CD14-positive monocyte (primary cell): ENCODE results near the gene TTC31. TPM values are rescaled to one million over a fixed set of nuclear protein-coding genes. Genes with fewer than 3 reads are reported as not detected.

Experiments
- DNase-seq, 3 donors: peaks; one replicate each; pipeline ENCODE4 v3.0.0-alpha.2; 2011 to 2022
- H2AFZ ChIP-seq: 2 replicates; pipeline ENCODE4 v1.6.0; 2012; ENCODE audit warnings: mild to moderate bottlenecking, low read depth, low read length, inconsistent platforms; ENCODE audit not compliant: insufficient read depth, poor library complexity, severe bottlenecking
- H3K27ac ChIP-seq, 2 donors: 1 replicate in 1 of 2; 2 replicates in 1 of 2; pipeline ENCODE4 v1.5.1; 2012 to 2013; ENCODE audit warnings: low read length in 2 of 2, control low read depth in 1 of 2, inconsistent platforms in 1 of 2, low read depth in 1 of 2, mild to moderate bottlenecking in 1 of 2
- H3K27me3 ChIP-seq, 2 donors: one replicate each; pipeline versions ENCODE4 v1.6.0 to v1.6.1; 2011 to 2013; ENCODE audit warnings: low read length in 2 of 2; ENCODE audit not compliant: control insufficient read depth in 2 of 2, insufficient read depth in 2 of 2
- H3K36me3 ChIP-seq, 2 donors: replicated peaks in 1 of 2; 1 replicate in 1 of 2; 2 replicates in 1 of 2; pipeline versions ENCODE4 v1.5.1 to v1.6.1; 2012 to 2013; ENCODE audit warnings: low read length in 2 of 2, control low read depth in 1 of 2, inconsistent platforms in 1 of 2, mild to moderate bottlenecking in 1 of 2; ENCODE audit not compliant: insufficient read depth in 2 of 2, control insufficient read depth in 1 of 2
- H3K4me1 ChIP-seq, 2 donors: 1 replicate in 1 of 2; 2 replicates in 1 of 2; pipeline versions ENCODE4 v1.5.1 to v1.6.1; 2012 to 2013; ENCODE audit warnings: low read length in 2 of 2, control low read depth in 1 of 2, inconsistent platforms in 1 of 2, mild to moderate bottlenecking in 1 of 2, moderate library complexity in 1 of 2; ENCODE audit not compliant: insufficient read depth in 2 of 2, control insufficient read depth in 1 of 2
- H3K4me2 ChIP-seq: replicated peaks from 2 replicates; pipeline ENCODE3; 2012; ENCODE audit warnings: low read length, moderate library complexity, mild to moderate bottlenecking; ENCODE audit not compliant: poor library complexity, severe bottlenecking; ENCODE audit errors: extremely low read depth
- H3K4me3 ChIP-seq, 3 experiments: fragments of 200-600 bp in 1 of 3; sonication (generic) in 1 of 3; replicated peaks in 1 of 3; 1 replicate in 2 of 3; 2 replicates in 1 of 3; pipeline ENCODE4 v1.5.1; 2011 to 2013; ENCODE audit warnings: low read length in 3 of 3, mild to moderate bottlenecking in 3 of 3, control low read depth in 2 of 3, low read depth in 2 of 3, inconsistent platforms in 1 of 3, moderate library complexity in 1 of 3
- H3K79me2 ChIP-seq: 2 replicates; pipeline ENCODE4 v1.6.0; 2012; ENCODE audit warnings: mild to moderate bottlenecking, control low read depth, inconsistent platforms, low read length, moderate library complexity; ENCODE audit not compliant: insufficient read depth
- H3K9ac ChIP-seq: 2 replicates; pipeline ENCODE4 v1.6.0; 2017; ENCODE audit warnings: low read length, mild to moderate bottlenecking; ENCODE audit not compliant: insufficient read depth, poor library complexity, severe bottlenecking
- H3K9me3 ChIP-seq, 2 donors: replicated peaks in 1 of 2; 1 replicate in 1 of 2; 2 replicates in 1 of 2; pipeline versions ENCODE4 v1.5.1 to v1.6.1; 2012 to 2013; ENCODE audit warnings: low read length in 2 of 2, control low read depth in 1 of 2; ENCODE audit not compliant: control insufficient read depth in 1 of 2, insufficient read depth in 1 of 2
- H4K20me1 ChIP-seq: 2 replicates; pipeline ENCODE4 v1.6.0; 2012; ENCODE audit warnings: mild to moderate bottlenecking, low read length, control low read depth, moderate library complexity; ENCODE audit not compliant: insufficient read depth
- H3K27ac Mint-ChIP-seq, 7 donors: one replicate each; pipeline ENCODE4 v1.8.0; 2020; ENCODE audit warnings: mild to moderate bottlenecking in 7 of 7, mixed read lengths in 7 of 7, moderate library complexity in 6 of 7, inconsistent platforms in 2 of 7
- H3K27me3 Mint-ChIP-seq, 3 donors: one replicate each; pipeline ENCODE4 v1.8.0; 2021 to 2022; ENCODE audit warnings: low read depth in 3 of 3, mild to moderate bottlenecking in 3 of 3, mixed read lengths in 3 of 3, moderate library complexity in 3 of 3, inconsistent platforms in 1 of 3
- H3K36me3 Mint-ChIP-seq, 2 donors: one replicate each; pipeline ENCODE4 v1.8.0; 2020; ENCODE audit warnings: mixed read lengths in 2 of 2, inconsistent platforms in 1 of 2, mild to moderate bottlenecking in 1 of 2
- H3K4me1 Mint-ChIP-seq: one replicate; pipeline ENCODE4 v1.8.0; 2020; ENCODE audit warnings: mild to moderate bottlenecking, mixed read lengths
- H3K4me3 Mint-ChIP-seq, 2 donors: one replicate each; pipeline ENCODE4 v1.8.0; 2020; ENCODE audit warnings: mild to moderate bottlenecking in 2 of 2, mixed read lengths in 2 of 2, moderate library complexity in 1 of 2
- H3K9me3 Mint-ChIP-seq, 7 donors: one replicate each; pipeline ENCODE4 v1.8.0; 2020 to 2022; ENCODE audit warnings: mixed read lengths in 7 of 7, mild to moderate bottlenecking in 6 of 7, moderate library complexity in 6 of 7, inconsistent platforms in 2 of 7
- CTCF ChIP-seq: fragments of 200-600 bp; IDR thresholded peaks from one replicate; pipeline ENCODE4 v1.8.0; 2022; ENCODE audit warnings: antibody characterized with exemption, mild to moderate bottlenecking
- WGBS: methylation state at CpG from one replicate; pipeline ENCODE4 v1.1.5; 2013; ENCODE audit warnings: missing lambda C conversion rate; ENCODE audit not compliant: insufficient coverage; 5-methylcytosine and 5-hydroxymethylcytosine counted together
- intact Hi-C, 2 donors: fragments of 100-400 bp; cut with micrococcal nuclease; formaldehyde crosslinking; loops; one replicate each; pipeline versions ENCODE4 v1.15.0 to v1.15.1; 2023
- polyA plus RNA-seq, 3 donors: library from polyadenylated mRNA; depleted of rRNA in 1 of 3; unstranded in 2 of 3; stranded (reverse) in 1 of 3; fragments of 300-500 nt in 2 of 3; fragments of >200 nt in 1 of 3; fragmentation: Illumina TruSeq in 2 of 3; gene quantifications; 1 replicate in 2 of 3; 2 replicates in 1 of 3; pipeline ENCODE4 v1.2.3, GENCODE V29; 2012 to 2021

The TTC31 gene
- polyA plus RNA-seq, 3 donors, result 19.6 to 46.5 (median 21.3) TPM

- Mint-ChIP-seq H3K9me3 (peaks cover 0 to 8% (median 6%) of the 10 kb centered on the region in 7 donors), H3K4me3 (peak overlapping the region in 1 of 2 donors; percentile 54), H3K36me3 (peaks cover 4 to 5% of the 10 kb centered on the region in 2 donors), H3K4me1 (peaks cover 26% of the 10 kb centered on the region), H3K27me3 (peaks cover 38 to 58% (median 45%) of the 10 kb centered on the region in 3 donors), H3K27ac (no peak overlapping the region)
- H3K4me2 ChIP-seq, result no peak overlapping the region
- H3K27ac ChIP-seq, result no peak overlapping the region
- H3K4me3 ChIP-seq, result no peak overlapping the region
- H3K27me3 ChIP-seq, result peaks cover 28 to 51% of the 10 kb centered on the region in 2 donors
- H3K9ac ChIP-seq, result no peak overlapping the region
- no peak overlapping the region for H2AFZ ChIP-seq
- peaks cover 26 to 31% of the 10 kb centered on the region in 2 donors for H3K4me1 ChIP-seq
- H3K79me2 ChIP-seq, result no peaks in the 10 kb centered on the region
- H3K9me3 ChIP-seq, result peaks cover 0 to 19% of the 10 kb centered on the region in 2 donors
- no peaks in the 10 kb centered on the region for H4K20me1 ChIP-seq
- intact Hi-C loops, result no loop called here
- TF ChIP-seq CTCF, result no peak
- no peak for DNase-seq
- H3K36me3 ChIP-seq, result no peaks in the 10 kb centered on the region
- WGBS, result no CpG with 5 or more reads among the region's 5 CpGs
Observed at GRCh38 chr2:74444498-74445318, 38.2 kb upstream of the TTC31 start.

- Mint-ChIP-seq H3K4me1 (peaks cover 3% of the 10 kb centered on the region), H3K27ac (no peak overlapping the region), H3K4me3 (no peak overlapping the region), H3K36me3 (no peaks in the 10 kb centered on the region), H3K27me3 (peaks cover 18 to 31% (median 27%) of the 10 kb centered on the region in 3 donors), H3K9me3 (peaks cover 0 to 4% (median 0%) of the 10 kb centered on the region in 7 donors)
- Histone ChIP-seq H3K4me3 (no peak overlapping the region), H3K27me3 (peaks cover 14 to 24% of the 10 kb centered on the region in 2 donors), H3K9ac (no peak overlapping the region), H3K27ac (no peak overlapping the region), H3K4me2 (no peak overlapping the region), H3K4me1 (peaks cover 4 to 5% of the 10 kb centered on the region in 2 donors), H3K36me3 (no peaks in the 10 kb centered on the region), H2AFZ (no peak overlapping the region), H3K9me3 (peaks cover 0 to 3% of the 10 kb centered on the region in 2 donors), H3K79me2 (no peaks in the 10 kb centered on the region), H4K20me1 (no peaks in the 10 kb centered on the region)
- DNase-seq, result no peak
- intact Hi-C loops, result no loop called here
- no peak for TF ChIP-seq CTCF
- 100% methylated on average over 1 of the region's 5 CpGs for WGBS
Observed at GRCh38 chr2:74447230-74447999, 35.5 kb upstream of the TTC31 start.
